Endothelial cell of umbilical vein (primary cell): ENCODE results near the gene EIF4E. TPM values are rescaled to one million over a fixed set of nuclear protein-coding genes. Genes with fewer than 3 reads are reported as not detected.
"Not testable (repeated sequence)": the region's sequence is repeated elsewhere in the genome, so short reads cannot be mapped to it uniquely, and the experiment has no call there.

ENCODE experiments used
- BruUV-seq: library from RNA; stranded (reverse); fragments of 400-500 nt; replicated peaks from 2 replicates; lab custom pipeline; 2021; lab: Mats Ljungman, UMichigan
- CTCF ChIA-PET: fragments of 300-600, 350-600 bp; sonication (Branson Sonifier 250); formaldehyde crosslinking; loops from one replicate; lab custom pipeline; 2021; ENCODE audit warnings: antibody characterized with exemption, inconsistent platforms; lab: Charles Lee
- POLR2A ChIA-PET: fragments of 300-600, 350-600 bp; sonication (Branson Sonifier 250); formaldehyde crosslinking; loops from one replicate; lab custom pipeline; 2021; ENCODE audit warnings: antibody characterized with exemption, inconsistent platforms; lab: Charles Lee
- DNase-seq: peaks from one replicate; pipeline ENCODE4 v3.0.0-alpha.2; 2011; ENCODE audit warnings: low read depth, low spot score
- FAIRE-seq: peaks from 2 replicates; lab custom pipeline; 2011; peaks lifted over from hg19 to GRCh38; lab: Jason Lieb, UNC
- H2AFZ ChIP-seq: 2 replicates; pipeline ENCODE4 v1.6.0; 2012; ENCODE audit warnings: low read depth, low read length, control low read depth, inconsistent platforms
- H3K27ac ChIP-seq: 2 replicates; pipeline ENCODE4 v1.5.1; 2011; ENCODE audit warnings: low read depth, mild to moderate bottlenecking, control low read depth, low read length, moderate library complexity; ENCODE audit not compliant: insufficient read depth
- H3K27me3 ChIP-seq, 2 experiments: 2 replicates each; pipeline versions ENCODE4 v1.6.0 to v1.6.1; 2011; ENCODE audit warnings: low read length in 2 of 2, mixed read lengths in 1 of 2; ENCODE audit not compliant: control insufficient read depth in 2 of 2, insufficient read depth in 2 of 2
- H3K36me3 ChIP-seq, 2 experiments: 2 replicates in 1 of 2; 3 replicates in 1 of 2; pipeline ENCODE4 v1.5.1; 2011; ENCODE audit warnings: low read length in 2 of 2, mild to moderate bottlenecking in 1 of 2, moderate library complexity in 1 of 2; ENCODE audit not compliant: control insufficient read depth in 2 of 2, insufficient read depth in 2 of 2; ENCODE audit errors: extremely low read depth in 1 of 2
- H3K4me1 ChIP-seq: 3 replicates; pipeline ENCODE4 v1.5.1; 2011; ENCODE audit warnings: mild to moderate bottlenecking, low read length; ENCODE audit not compliant: control insufficient read depth, insufficient read depth; ENCODE audit errors: extremely low read depth
- H3K4me2 ChIP-seq: 2 replicates; pipeline ENCODE4 v1.6.1; 2011; ENCODE audit warnings: low read length, control low read depth, mixed read lengths; ENCODE audit not compliant: insufficient read depth
- H3K4me3 ChIP-seq, 3 experiments: fragments of 200-600 bp in 1 of 3; sonication (generic), shearing (Covaris generic) in 1 of 3; replicated peaks in 1 of 3; 2 replicates each; pipeline ENCODE4 v1.5.1; 2011 to 2016; ENCODE audit warnings: control low read depth in 3 of 3, low read length in 3 of 3, mild to moderate bottlenecking in 2 of 3, inconsistent platforms in 1 of 3, low read depth in 1 of 3, moderate library complexity in 1 of 3; ENCODE audit not compliant: insufficient read depth in 1 of 3
- H3K79me2 ChIP-seq: 2 replicates; pipeline ENCODE4 v1.6.0; 2012; ENCODE audit warnings: low read length, inconsistent platforms; ENCODE audit not compliant: control insufficient read depth, insufficient read depth
- H3K9ac ChIP-seq: replicated peaks from 2 replicates; pipeline ENCODE3; 2011; ENCODE audit warnings: low read length, control low read depth; ENCODE audit not compliant: insufficient read depth; ENCODE audit errors: extremely low read depth
- H3K9me1 ChIP-seq: replicated peaks from 3 replicates; pipeline ENCODE4 v1.6.0; 2011; ENCODE audit warnings: mild to moderate bottlenecking, low read length; ENCODE audit not compliant: control insufficient read depth, insufficient read depth; ENCODE audit errors: extremely low read depth
- H3K9me3 ChIP-seq: replicated peaks from 2 replicates; pipeline ENCODE4 v1.5.1; 2012; ENCODE audit warnings: low read length, inconsistent platforms; ENCODE audit not compliant: control insufficient read depth, insufficient read depth
- H4K20me1 ChIP-seq: replicated peaks from 2 replicates; pipeline ENCODE3; 2011; ENCODE audit warnings: mild to moderate bottlenecking, low read length; ENCODE audit not compliant: control insufficient read depth, insufficient read depth; ENCODE audit errors: extremely low read depth
- EZH2 ChIP-seq: IDR thresholded peaks from 2 replicates; pipeline ENCODE4 v1.6.1; 2012; ENCODE audit warnings: borderline replicate concordance, low read depth, mild to moderate bottlenecking, moderate library complexity, low read length, inconsistent platforms; ENCODE audit not compliant: severe bottlenecking
- JUN ChIP-seq: IDR thresholded peaks from 2 replicates; pipeline ENCODE4 v1.6.1; 2011; ENCODE audit warnings: borderline replicate concordance, low read depth; ENCODE audit not compliant: insufficient read length, insufficient read depth
- MAX ChIP-seq: IDR thresholded peaks from 2 replicates; pipeline ENCODE4 v1.6.1; 2011; ENCODE audit not compliant: insufficient read depth, insufficient read length
- MYC ChIP-seq: IDR thresholded peaks from one replicate; pipeline ENCODE4 v1.6.1; 2011; ENCODE audit warnings: mild to moderate bottlenecking, low read depth, low read length
- POLR2A ChIP-seq: IDR thresholded peaks from 2 replicates; pipeline ENCODE4 v1.6.1; 2012; ENCODE audit warnings: low read depth, mild to moderate bottlenecking, control low read depth, low read length
- POLR2AphosphoS5 ChIP-seq: IDR thresholded peaks from 2 replicates; pipeline ENCODE4 v1.6.1; 2012; ENCODE audit warnings: low read depth, mild to moderate bottlenecking, control low read depth, low read length, moderate library complexity; ENCODE audit not compliant: insufficient read depth
- dilution Hi-C: fragments of 300-500 bp; cut with MboI; formaldehyde crosslinking; loops from one replicate; pipeline ENCODE4 v1.15.0; 2019; ENCODE audit warnings: low sequenced_read_pairs; ENCODE audit not compliant: extremely low pct_ligation_motif_present
- intact Hi-C: fragments of 100-400 bp; cut with micrococcal nuclease; formaldehyde crosslinking; loops from one replicate; pipeline ENCODE4 v1.10.0; 2022
- polyA plus RNA-seq, 4 experiments: library from polyadenylated mRNA; depleted of rRNA in 3 of 4; stranded (reverse) in 3 of 4; unstranded in 1 of 4; fragments of >200 nt; gene quantifications; 2 replicates each; pipeline versions ENCODE4 v1.2.1 to v1.2.3, GENCODE V29; 2011 to 2012; ENCODE audit warnings: missing spikeins in 1 of 4
- small RNA-seq: library from RNA; depleted of rRNA; stranded (forward); fragments of <200 nt; gene quantifications from one replicate; pipeline ENCODE3, GENCODE V24; 2012; ENCODE audit warnings: low replicate concordance, low read depth; ENCODE audit not compliant: insufficient read depth, insufficient read length
- total RNA-seq: library from RNA; stranded (reverse); gene quantifications from 2 replicates; pipeline ENCODE4 v1.2.3, GENCODE V29; 2021

EIF4E gene
- total and polyA plus RNA-seq, 2 donors (not counting 3 experiments of a cell fraction or from before 2014, with no cell fraction given) = 40.3 to 107 TPM

- dilution Hi-C loops = no loop called here
- Histone ChIP-seq H3K4me2 (no peak overlapping the region), H3K36me3 (no peaks in the 10 kb centered on the region), H3K9me1 (no peaks in the 10 kb centered on the region), H3K79me2 (no peaks in the 10 kb centered on the region), H2AFZ (no peak overlapping the region), H3K4me1 (peaks cover 2% of the 10 kb centered on the region), H3K9ac (no peak overlapping the region), H3K27me3 (no peaks in the 10 kb centered on the region), H4K20me1 (no peaks in the 10 kb centered on the region), H3K9me3 (no peaks in the 10 kb centered on the region), H3K27ac (no peak overlapping the region), H3K4me3 (no peak overlapping the region)
- POLR2A ChIA-PET = no interaction called here
- intact Hi-C loops = no loop called here
- DNase-seq (no peak), FAIRE-seq (no peak)
- no TSS peak for BruUV-seq
- TF ChIP-seq MAX (no peak), EZH2 (no peak), JUN (no peak), POLR2AphosphoS5 (no peak), MYC (no peak), POLR2A (no peak)
- CTCF ChIA-PET = interaction anchor here (1.0 to 1.2 kb wide), 2 partner anchors 10 to 366 kb away, joined by 3 read pairs; no protein-coding TSS in a partner anchor
These were observed 95.5 kb downstream of the EIF4E start for GRCh38 chr4:98833384-98833783.

GRCh38 chr4:98831036-98831435 lies 97.9 kb downstream of the EIF4E start:
- H3K9me3 ChIP-seq, H3K4me2 ChIP-seq, H3K27ac ChIP-seq, dilution Hi-C loops, H4K20me1 ChIP-seq, FAIRE-seq, H3K9me1 ChIP-seq, intact Hi-C loops, BruUV-seq, H3K4me3 ChIP-seq, H2AFZ ChIP-seq, H3K79me2 ChIP-seq, DNase-seq, H3K27me3 ChIP-seq, POLR2A ChIA-PET, H3K36me3 ChIP-seq, H3K9ac ChIP-seq: not testable (repeated sequence)
- peaks cover 12% of the 10 kb centered on the region for H3K4me1 ChIP-seq
- CTCF ChIA-PET = interaction anchor here (1.6 kb wide), 1 partner anchor 363 kb away, joined by 3 read pairs; no protein-coding TSS in a partner anchor

Small RNA genes within 50 kb of the gene (small RNA-seq; reads per million reads assigned to genes)
- not detected for gene RNU7-149P
- not detected for gene TBCAP3

Other genes with a start within 250 kb of the EIF4E start
- 38.8 and 39.8 TPM in 2 replicates for gene METAP1, start 66.6 kb upstream of the EIF4E start, total RNA-seq
- 17.8 and 26.4 TPM in 2 replicates for gene METAP1, start 66.6 kb upstream of the EIF4E start, polyA plus RNA-seq
- 101 and 103 TPM in 2 replicates for gene ADH5, start 159.7 kb upstream of the EIF4E start, total RNA-seq
- 53.4 and 89.2 TPM in 2 replicates for gene ADH5, start 159.7 kb upstream of the EIF4E start, polyA plus RNA-seq
- not detected in 2 replicates for gene ADH4, start 215.2 kb upstream of the EIF4E start, total RNA-seq
- not detected in 2 replicates for gene ADH4, start 215.2 kb upstream of the EIF4E start, polyA plus RNA-seq